Glutamatergic neuron (in vitro differentiated cells): Measurements from ENCODE around the gene UGT1A6. TPM values are rescaled to one million over a fixed set of nuclear protein-coding genes. Genes with fewer than 3 reads are reported as not detected.

Experiments
- DNase-seq: peaks from one replicate; pipeline ENCODE4 v3.0.0; 2022
- H3K27ac Mint-ChIP-seq: one replicate; pipeline ENCODE4 v1.8.0; 2020; ENCODE audit warnings: mild to moderate bottlenecking, mixed read lengths, inconsistent platforms; ENCODE audit not compliant: unreplicated experiment
- H3K27me3 Mint-ChIP-seq: one replicate; pipeline ENCODE4 v1.8.0; 2020; ENCODE audit warnings: mild to moderate bottlenecking, moderate library complexity, mixed read lengths, inconsistent platforms; ENCODE audit not compliant: unreplicated experiment
- H3K36me3 Mint-ChIP-seq: one replicate; pipeline ENCODE4 v1.8.0; 2020; ENCODE audit warnings: mild to moderate bottlenecking, mixed read lengths, inconsistent platforms; ENCODE audit not compliant: unreplicated experiment
- H3K4me1 Mint-ChIP-seq: one replicate; pipeline ENCODE4 v1.8.0; 2020; ENCODE audit warnings: mild to moderate bottlenecking, low read depth, mixed read lengths, inconsistent platforms; ENCODE audit not compliant: unreplicated experiment
- H3K4me3 Mint-ChIP-seq: one replicate; pipeline ENCODE4 v1.8.0; 2020; ENCODE audit warnings: mild to moderate bottlenecking, mixed read lengths, inconsistent platforms; ENCODE audit not compliant: unreplicated experiment
- H3K9me3 Mint-ChIP-seq: one replicate; pipeline ENCODE4 v1.8.0; 2020; ENCODE audit warnings: mild to moderate bottlenecking, moderate library complexity, mixed read lengths, inconsistent platforms; ENCODE audit not compliant: unreplicated experiment
- CTCF ChIP-seq: fragments of 200-600 bp; sonication (generic); IDR thresholded peaks from one replicate; pipeline ENCODE4 v1.5.0; 2021; ENCODE audit not compliant: partially characterized antibody, unreplicated experiment
- total RNA-seq: library from RNA; stranded (reverse); fragmentation: NEBNext Ultra II Directional; extraction: Animal tissue kit (Norgen Biotek cat#: 25700); gene quantifications from one replicate; pipeline ENCODE4 v1.2.1, GENCODE V29; 2021; ENCODE audit not compliant: unreplicated experiment

UGT1A6 gene
- total RNA-seq, 1 donor from 2014 or later = not detected

GRCh38 chr2:233758849-233759248 is 66.2 kb downstream of the UGT1A6 start:
- no peak overlapping the region for H3K4me3 Mint-ChIP-seq
- DNase-seq = no peak
- no peaks in the 10 kb centered on the region for H3K4me1 Mint-ChIP-seq
- no peak for TF ChIP-seq CTCF
- no peak overlapping the region for H3K27ac Mint-ChIP-seq
- H3K36me3 Mint-ChIP-seq = no peaks in the 10 kb centered on the region
- H3K27me3 Mint-ChIP-seq = peaks cover 3% of the 10 kb centered on the region
- H3K9me3 Mint-ChIP-seq = no peaks in the 10 kb centered on the region

- no peak for TF ChIP-seq CTCF
- Mint-ChIP-seq H3K4me3 (no peak within 1 kb of the TSS), H3K9me3 (no peaks in the 10 kb centered on the region), H3K4me1 (no peaks in the 10 kb centered on the region), H3K27ac (no peak within 1 kb of the TSS), H3K27me3 (peaks cover 3% of the 10 kb centered on the region), H3K36me3 (no peaks in the 10 kb centered on the region)
- no peak for DNase-seq
Measured at GRCh38 chr2:233760043-233760442, 67.4 kb downstream of the UGT1A6 start, which contains the start of gene UGT1A1. Gene UGT1A1, plus strand, starts transcription at chr2:233760270. Its CDS starts 18 bp downstream, at chr2:233760288.

- H3K4me1 Mint-ChIP-seq = no peaks in the 10 kb centered on the region
- H3K4me3 Mint-ChIP-seq = no peak overlapping the region
- peaks cover 3% of the 10 kb centered on the region for H3K27me3 Mint-ChIP-seq
- H3K36me3 Mint-ChIP-seq = no peaks in the 10 kb centered on the region
- no peak overlapping the region for H3K27ac Mint-ChIP-seq
- DNase-seq = no peak
- no peak for TF ChIP-seq CTCF
- no peaks in the 10 kb centered on the region for H3K9me3 Mint-ChIP-seq
Measured at GRCh38 chr2:233761040-233761769, 68.5 kb downstream of the UGT1A6 start.

GRCh38 chr2:233764264-233764663 is 71.6 kb downstream of the UGT1A6 start:
- no peak overlapping the region for H3K27ac Mint-ChIP-seq
- no peak for TF ChIP-seq CTCF

GRCh38 chr2:233764761-233765160 is 72.1 kb downstream of the UGT1A6 start:
- Mint-ChIP-seq H3K9me3 (no peaks in the 10 kb centered on the region), H3K4me3 (no peak overlapping the region), H3K27me3 (peaks cover 3% of the 10 kb centered on the region), H3K27ac (no peak overlapping the region), H3K36me3 (no peaks in the 10 kb centered on the region), H3K4me1 (no peaks in the 10 kb centered on the region)
- no peak for TF ChIP-seq CTCF
- DNase-seq = no peak

More at GRCh38 chr2:233764264-233764663, 71.6 kb downstream of the UGT1A6 start:
- Mint-ChIP-seq H3K9me3 (no peaks in the 10 kb centered on the region), H3K4me1 (no peaks in the 10 kb centered on the region), H3K36me3 (no peaks in the 10 kb centered on the region), H3K27me3 (peaks cover 3% of the 10 kb centered on the region), H3K4me3 (no peak overlapping the region)
- no peak for DNase-seq
